Measurements from ENCODE around the gene MYG1.
A peak's percentile ranks its signal among the peaks of the same experiment; 100 is the strongest.

Gene MYG1

DNA sequence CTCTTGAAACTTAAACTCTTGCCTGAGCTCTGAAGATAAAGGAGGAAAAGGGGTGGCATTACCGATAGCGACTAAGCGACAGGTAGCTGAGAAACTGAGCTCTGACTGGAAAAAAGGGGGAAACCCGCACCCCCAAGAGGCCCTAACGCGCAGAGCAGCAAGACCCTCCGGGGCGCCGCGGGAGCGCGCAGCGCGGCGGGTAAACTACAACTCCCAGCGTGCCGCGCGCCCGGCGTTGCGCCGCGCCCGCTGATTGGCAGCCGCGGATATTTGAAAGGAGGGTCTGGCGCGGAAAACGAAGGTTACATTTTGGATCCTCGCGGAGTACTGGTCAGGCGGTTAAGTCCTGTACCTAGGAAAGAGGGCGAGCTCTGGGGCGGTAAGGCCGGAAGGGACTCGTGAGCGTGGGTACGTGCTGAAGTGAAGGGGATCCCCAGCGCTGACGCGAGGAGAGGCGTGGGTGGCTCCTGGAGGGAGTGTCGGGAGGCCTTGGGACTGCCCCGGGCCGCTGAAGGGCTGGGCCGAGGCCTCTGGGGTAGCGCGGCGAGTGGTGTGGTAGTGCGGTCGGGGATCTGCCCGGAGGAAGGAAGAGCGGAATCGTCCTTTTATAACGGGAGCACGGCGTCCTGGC, 31.4 kb upstream of the MYG1 start, which contains the start of gene ESPL1:
ESPL1 (plus strand) TSS at position 301 of the 631 bp plus-strand sequence. CDS start 468 bp downstream, outside the sequence.
- CTCF ChIA-PET: interaction anchor here (0.7 to 7.4 kb wide), 10 partner anchors 9 to 207 kb away, joined by 3 to 95 read pairs (median 9); partner anchors contain the start of gene AAAS
- POLR2A ChIA-PET: no interaction called here
- peak within 1 kb of the TSS; percentile 95 for H3K4me3 ChIP-seq (ENCODE audit: low read depth, low read length)
- TF ChIP-seq CTCF (IDR thresholded peaks at IDR 0.05; ENCODE audit: insufficient read depth, low read length, missing control alignments): peak; percentile 17
- DNase-seq (ENCODE audit: low read depth, low spot score): no peak

- ChIA-PET POLR2A (interaction anchor here (0.5 to 0.7 kb wide), 2 partner anchors 32 to 52 kb away, joined by 3 read pairs; no protein-coding TSS in a partner anchor), CTCF (interaction anchor here (0.7 to 7.4 kb wide), 11 partner anchors 9 to 202 kb away, joined by 3 to 95 read pairs (median 8); partner anchors contain the start of genes AAAS and PFDN5)
- TF ChIP-seq CTCF (IDR thresholded peaks at IDR 0.05; ENCODE audit: insufficient read depth, low read length, missing control alignments): no peak
- H3K4me3 ChIP-seq (ENCODE audit: low read depth, low read length): peak overlapping the region; percentile 95
- no peak for DNase-seq (ENCODE audit: low read depth, low spot score)
These were observed 30.6 kb upstream of the MYG1 start for GRCh38 chr12:53268630-53269562.

DNA sequence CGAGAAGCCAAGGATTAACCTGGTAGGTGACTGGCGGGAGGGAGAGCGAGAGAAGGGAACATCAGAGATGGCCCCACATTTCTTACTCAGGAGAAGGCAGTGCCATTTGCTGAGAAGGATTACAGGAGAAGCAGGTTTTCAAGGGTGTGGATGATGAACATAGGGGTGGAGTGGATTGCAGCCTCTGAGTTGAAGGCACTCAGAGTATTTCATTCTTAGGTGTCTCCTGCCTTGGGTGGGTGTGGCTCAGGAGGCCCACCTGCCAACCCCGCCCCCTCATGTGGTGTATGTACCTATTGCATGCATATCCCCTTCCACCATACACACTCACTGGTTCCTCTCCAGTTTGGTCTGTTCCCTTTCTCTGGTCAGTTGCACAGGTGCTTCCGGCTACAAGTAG, 25.1 kb upstream of the MYG1 start:
- no peak for DNase-seq (ENCODE audit: low read depth, low spot score)
- ChIA-PET POLR2A (no interaction called here), CTCF (interaction anchor here (3.9 kb wide), 1 partner anchor 13 kb away, joined by 19 read pairs; no protein-coding TSS in a partner anchor)
- no peak for TF ChIP-seq CTCF (IDR thresholded peaks at IDR 0.05; ENCODE audit: insufficient read depth, low read length, missing control alignments)
- H3K4me3 ChIP-seq (ENCODE audit: low read depth, low read length): no peak overlapping the region

DNA sequence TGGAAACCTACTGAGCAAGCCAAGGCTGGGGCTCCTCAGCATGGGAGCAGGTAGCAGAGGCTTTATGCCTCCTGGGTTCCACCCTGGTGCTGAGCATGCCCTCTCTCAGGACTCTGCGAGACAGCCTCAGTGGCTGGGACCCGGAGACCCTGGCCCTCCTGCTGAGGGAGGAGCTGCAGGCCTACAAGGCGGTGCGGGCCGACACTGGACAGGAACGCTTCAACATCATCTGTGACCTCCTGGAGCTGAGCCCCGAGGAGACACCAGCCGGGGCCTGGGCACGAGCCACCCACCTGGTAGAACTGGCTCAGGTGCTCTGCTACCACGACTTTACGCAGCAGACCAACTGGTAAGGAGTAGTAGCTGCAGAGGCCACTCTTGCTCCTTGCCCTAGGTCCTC, 23.0 kb upstream of the MYG1 start:
- DNase-seq (ENCODE audit: low read depth, low spot score): no peak
- no peak for TF ChIP-seq CTCF (IDR thresholded peaks at IDR 0.05; ENCODE audit: insufficient read depth, low read length, missing control alignments)
- ChIA-PET POLR2A (interaction anchor here (1.2 kb wide), 1 partner anchor 9 kb away, joined by 3 read pairs; no protein-coding TSS in a partner anchor), CTCF (interaction anchor here (0.6 to 5.0 kb wide), 3 partner anchors 10 to 52 kb away, joined by 3 to 46 read pairs (median 6); no protein-coding TSS in a partner anchor)
- no peak overlapping the region for H3K4me3 ChIP-seq (ENCODE audit: low read depth, low read length)

DNA sequence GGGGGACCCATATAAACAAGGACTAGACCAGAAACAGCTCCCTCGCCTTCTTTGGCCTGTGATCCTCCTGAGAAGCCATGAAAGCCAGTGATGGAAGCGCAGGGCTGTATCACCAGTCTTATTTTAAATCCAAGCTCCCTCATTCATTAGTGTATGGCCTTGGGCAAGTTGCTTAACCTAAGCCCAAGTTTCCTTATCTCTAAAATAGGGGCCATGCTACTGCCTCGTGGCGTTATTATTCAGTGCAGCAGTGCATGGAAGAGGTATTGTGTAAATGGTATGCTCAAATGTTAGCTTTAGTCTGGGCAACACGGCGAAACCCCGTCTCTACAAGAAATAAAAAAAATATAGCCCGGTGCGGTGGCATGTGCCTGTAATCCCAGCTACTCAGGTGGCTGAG, 21.5 kb upstream of the MYG1 start:
- no peak for TF ChIP-seq CTCF (IDR thresholded peaks at IDR 0.05; ENCODE audit: insufficient read depth, low read length, missing control alignments)
- no peak overlapping the region for H3K4me3 ChIP-seq (ENCODE audit: low read depth, low read length)
- CTCF ChIA-PET: interaction anchor here (0.9 to 5.0 kb wide), 6 partner anchors 9 to 64 kb away, joined by 3 to 46 read pairs (median 4); partner anchors contain the start of gene AAAS
- DNase-seq (ENCODE audit: low read depth, low spot score): no peak
- POLR2A ChIA-PET: no interaction called here

Measured in AG04449 (cell line).